ENCODE data around the gene SLF1.

SLF1 gene

DNA sequence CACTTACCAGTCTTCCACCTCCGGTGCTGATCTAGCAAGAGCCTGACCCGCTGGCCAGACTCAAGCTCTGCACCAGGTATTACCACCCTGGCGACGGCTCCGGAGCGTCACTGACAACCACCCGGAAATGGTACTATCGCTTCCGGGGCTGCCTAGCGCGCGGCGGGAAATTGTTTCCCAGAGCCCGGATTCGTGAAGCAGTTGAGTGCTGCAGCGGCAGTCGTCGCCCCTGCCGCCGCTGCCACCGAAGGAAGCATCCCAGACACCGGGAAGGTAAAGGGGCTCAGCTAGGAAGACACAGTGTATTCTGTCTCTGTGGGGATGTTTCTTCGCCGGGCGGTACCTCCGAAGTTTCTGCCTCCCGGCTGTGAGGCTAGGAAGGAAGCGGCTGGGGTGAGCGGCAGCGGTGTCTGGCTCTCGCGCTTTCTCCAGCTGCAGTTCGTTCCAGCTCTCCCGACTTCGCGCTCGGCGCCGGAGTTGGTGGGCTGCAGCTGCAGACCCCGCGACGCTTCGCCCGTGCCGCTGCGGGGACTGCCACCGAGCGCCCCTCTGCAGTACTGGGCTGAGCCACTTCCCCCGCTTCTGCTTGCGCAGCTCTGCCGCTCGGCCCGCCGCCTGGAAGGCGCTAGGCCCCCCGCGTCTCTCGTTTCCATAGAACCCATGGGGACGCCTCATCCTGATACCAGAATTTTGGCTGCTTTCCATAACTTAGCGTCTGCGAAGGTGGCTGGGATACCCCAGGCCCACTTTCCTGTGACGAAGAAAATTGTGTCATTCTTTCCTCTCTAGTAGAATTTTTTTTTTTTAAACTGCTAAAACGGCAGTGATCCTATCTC is at the start of gene SLF1, which contains the start of gene KIAA0825:
TSS of gene SLF1 (plus strand) at position 177 of the 836 bp plus-strand sequence. CDS start 10,142 bp downstream, outside the sequence.
TSS of gene KIAA0825 (minus strand) at position 112 of the 836 bp plus-strand sequence. CDS start 81,478 bp downstream, outside the sequence.
- DNase-seq: peak; percentile 88

DNA sequence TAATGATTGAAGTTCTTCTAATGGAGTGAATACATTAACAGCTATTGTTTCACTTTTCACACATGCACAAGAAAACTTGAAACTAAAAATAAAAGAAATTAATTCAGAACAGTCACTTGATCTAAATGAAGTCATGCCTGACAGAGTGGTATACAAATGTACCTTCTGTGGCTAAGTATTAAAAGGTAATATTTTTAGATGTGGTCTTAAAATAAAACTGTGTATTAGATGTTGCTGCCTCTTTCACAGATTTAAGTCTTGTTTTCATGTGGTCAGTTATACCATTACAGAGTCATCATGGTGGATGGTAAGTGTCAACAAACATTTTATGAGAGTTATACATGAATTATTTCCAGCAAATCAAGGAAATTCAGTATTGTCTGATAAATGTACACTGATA is 47.1 kb upstream of the SLF1 start:
- no peak for DNase-seq

DNA sequence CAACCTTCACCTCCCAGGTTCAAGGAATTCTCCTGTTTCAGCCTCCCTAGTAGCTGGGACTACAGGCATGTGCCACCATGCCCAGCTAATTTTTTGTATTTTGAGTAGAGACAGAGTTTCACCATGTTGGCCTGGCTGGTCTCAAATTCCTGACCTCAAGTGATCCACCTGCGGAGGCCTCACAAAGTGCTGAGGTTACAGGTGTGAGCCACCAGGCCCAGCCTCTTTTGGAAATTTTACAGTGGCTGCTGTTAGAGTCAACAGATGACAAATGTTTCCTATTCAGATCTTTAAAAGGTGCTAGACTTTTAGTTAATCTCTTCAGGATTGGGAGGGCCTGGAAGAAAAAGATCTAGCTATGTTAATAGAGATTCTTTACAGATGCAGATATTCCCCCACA is 45.1 kb upstream of the SLF1 start:
- DNase-seq: peak; percentile 30

DNA sequence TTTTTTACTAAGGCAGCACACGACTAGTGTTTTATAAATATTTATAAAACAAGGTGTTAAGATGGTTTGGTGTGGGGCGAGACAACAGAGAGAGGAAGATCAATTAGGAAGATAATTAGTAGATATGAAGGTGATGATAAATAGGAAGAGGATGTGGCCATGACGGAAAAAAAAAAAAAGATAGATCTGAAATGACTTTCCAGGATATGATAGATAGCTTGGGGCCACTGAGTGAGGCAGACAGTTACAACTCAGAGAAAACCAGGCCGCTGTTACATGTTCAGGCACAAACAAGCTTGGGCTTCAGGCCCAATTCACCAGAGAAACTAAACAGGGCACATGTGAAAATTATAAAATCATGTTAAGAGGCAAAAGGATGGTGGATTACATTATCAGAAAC is 43.3 kb upstream of the SLF1 start:
- DNase-seq: peak; percentile 44

DNA sequence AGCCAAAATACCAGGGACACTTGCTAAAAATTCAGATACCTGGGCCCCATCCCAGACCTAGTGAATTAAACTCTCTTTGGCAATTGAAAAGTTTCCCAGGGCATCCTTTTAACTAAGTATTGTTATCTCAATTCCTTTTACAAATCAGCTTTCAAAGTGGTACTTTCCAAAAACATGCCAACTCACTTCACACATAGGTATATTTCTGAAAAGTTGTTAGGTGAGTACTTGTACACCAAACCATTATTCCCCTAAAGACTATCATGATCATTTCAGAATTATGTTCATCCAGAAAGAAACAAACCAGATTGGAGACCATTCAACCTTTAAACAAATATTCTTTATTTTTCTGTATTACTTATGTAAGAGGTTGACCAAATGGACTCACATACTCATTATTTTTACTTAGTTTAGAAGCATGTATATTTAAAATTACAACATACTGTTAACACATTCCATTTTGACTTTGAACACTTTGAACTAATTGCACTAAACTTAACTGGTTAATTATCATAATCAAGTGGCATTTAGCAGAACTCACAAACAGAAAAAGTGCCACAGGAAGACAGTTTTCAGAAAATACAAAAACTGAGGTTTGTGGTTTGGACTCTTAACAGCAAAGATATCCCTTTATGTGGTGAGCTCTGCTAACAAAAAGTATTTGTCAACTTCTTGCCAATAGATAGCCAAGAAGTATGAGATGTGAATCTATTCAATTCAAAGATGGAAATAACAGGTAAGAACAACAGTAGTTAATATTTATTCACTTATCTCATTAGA is 40.8 kb upstream of the SLF1 start:
- DNase-seq: peak; percentile 69

DNA sequence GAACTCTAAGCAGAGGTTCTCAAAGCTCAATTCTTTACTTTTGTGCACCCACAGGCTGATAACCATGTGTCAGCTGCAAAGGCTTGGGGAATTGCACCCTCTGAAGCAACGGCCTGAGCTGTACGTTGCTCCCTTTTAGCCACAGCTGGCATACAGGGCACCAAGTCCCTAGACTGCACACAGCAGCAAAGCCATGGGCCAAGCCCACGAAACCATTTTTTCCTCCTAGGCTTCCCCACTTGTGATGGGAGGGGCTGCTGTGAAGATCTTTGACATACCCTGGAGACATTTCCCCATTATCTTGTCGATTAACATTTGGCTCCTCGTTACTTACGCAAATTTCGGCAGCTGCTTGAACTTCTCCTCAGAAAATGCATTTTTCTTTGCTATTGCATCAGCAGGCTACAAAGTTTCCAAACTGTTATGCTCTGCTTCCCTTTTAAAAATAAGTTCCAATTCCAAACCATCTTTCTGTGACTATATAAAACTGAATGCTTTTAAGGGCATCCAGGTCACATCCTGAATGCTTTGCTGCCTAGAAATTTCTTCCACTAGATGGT is 23.1 kb upstream of the SLF1 start:
- no peak for DNase-seq

DNA sequence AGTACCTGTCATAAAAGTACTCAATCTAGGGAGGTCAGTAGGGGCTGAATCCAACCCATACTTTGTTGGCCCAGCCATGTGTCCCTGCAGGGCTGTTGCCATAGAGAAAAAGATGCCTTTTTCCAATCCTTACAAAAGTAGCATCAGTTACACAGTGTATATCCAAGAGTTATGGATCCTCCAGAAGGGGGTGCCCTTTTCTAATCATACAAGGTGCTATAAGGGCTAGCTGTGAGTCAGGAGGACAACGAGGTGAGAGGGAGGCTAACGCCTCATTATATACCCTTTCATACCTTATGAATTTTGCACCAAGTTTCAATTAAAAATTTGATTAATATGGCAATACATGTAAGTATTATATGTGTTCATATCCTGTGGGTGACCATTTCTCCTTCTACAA is 4.9 kb upstream of the SLF1 start:
- DNase-seq: peak; percentile 18

DNA sequence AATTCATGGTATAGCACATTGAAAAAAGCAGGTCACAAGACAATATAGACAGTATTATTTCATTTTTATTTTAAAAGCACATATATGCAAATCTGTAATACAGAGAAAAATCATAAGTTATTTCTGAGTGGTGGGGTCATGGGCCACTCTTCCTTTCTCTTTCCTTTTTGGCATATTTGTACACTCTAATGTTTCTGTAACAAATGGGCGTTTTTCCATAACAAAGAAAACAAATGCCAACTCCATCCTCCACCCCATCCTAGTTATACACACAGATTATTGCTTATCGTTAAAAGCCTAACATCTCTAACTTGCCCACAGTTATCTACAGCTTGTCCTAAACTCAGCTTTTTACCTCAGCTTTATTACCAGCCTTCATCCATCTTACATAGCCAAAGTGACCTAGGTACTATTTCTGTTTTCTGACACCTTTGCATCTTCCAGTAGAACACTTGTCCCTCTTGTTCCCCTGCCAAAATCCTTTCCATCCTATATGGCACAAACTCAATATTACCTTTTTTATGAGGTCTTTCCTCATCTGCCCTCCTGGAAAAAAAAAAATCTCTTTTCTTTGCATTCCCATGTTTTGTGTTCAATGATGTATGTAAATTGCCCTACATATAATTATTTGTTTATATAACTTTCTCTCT is 4.2 kb upstream of the SLF1 start:
- DNase-seq: no peak

DNA sequence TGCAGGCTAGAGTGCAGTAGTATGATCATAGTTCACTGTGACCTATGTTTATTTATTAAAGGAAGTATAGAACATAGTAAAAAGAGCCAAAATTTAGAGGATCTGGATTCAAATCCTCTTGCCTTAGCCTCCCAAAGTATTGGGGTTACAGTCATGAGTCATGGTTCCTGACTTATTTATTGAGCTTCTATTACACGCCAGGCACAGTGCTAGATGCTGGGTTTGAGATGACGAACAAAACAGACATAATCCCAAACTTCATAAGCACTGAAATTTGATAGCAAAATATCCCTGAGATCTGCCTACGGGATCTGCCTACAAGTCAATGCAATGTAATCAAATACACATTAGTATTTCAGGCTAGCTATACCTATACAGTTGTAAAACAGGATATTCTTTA is 2.6 kb upstream of the SLF1 start:
- DNase-seq: no peak

DNA sequence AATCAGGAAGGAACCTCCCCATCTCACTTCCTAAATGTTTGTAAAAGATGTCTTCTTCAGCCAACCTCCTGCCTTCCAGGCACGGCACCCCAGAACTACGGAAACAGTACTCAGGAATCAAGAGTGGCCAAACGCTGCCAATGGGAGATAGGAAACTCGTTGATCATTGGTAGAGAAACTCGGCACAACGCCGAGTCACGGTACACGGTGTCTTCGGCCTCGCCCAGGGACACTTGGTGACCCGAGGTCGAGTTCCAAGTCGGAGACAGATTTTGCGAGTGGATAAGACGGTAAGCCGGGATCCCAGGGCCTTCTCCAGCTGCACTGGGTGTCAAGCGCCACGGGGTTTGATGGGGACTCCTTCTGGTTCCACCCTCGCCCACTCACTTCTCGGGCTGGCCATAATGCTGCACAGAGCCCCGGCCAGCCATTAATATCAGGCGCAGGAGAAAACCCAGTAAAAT is 408 bp upstream of the SLF1 start:
- peak; percentile 49 for DNase-seq

DNA sequence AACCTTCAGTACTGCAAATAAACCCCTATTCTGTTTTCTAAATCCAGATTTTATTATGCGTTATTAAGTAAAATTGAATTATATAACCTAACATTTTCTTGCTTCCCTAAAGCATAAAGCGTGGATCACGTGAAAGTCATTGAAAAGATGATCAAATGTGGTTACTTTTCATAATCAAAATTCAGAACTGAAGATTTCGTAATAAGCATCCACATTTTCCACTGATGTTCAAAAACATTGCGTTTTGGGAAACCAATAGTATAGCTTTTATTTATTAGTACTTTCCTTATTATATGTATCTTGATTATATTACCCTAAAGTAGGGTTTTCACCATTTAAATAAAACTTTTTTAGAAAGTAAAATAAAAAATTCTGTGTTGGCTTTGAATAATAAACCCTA is 1.8 kb downstream of the SLF1 start:
- no peak for DNase-seq

DNA sequence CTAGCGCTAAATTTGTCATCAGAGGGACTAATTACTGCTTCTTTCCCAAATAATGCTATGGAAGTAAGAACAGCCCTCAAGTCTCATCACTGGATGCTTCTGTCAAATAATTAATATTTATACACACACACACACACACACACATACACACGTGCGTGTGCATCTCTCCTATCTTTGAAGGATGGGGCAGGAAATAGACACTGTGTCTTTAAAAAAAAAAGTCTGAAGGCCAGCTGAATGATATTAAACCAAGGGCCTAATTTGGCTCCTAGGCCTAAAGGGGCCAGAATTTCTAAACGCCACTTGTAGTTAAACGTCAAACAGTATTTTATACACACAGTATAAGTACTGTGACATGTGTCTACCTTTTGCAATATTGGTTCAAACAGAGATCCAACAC is 3.3 kb downstream of the SLF1 start:
- DNase-seq: peak; percentile 13

DNA sequence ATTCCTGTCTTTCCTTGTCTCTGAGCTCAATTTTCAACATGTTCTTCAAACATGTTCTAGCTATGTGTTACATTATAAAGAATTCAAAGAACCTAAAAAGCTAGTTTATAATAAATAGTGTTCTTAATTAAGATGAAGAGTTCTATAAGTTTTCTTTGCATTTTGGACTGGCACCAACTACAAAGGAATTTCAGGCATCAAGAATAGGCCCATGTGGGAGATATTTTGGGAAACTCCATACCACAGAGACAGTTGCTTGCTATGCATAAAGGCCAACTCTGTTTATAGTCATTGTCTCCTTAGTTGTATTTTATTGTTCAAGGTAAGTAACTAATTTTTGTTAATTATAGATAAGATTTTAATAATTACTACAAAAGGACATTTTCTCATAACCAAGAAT is 4.5 kb downstream of the SLF1 start:
- DNase-seq: no peak

DNA sequence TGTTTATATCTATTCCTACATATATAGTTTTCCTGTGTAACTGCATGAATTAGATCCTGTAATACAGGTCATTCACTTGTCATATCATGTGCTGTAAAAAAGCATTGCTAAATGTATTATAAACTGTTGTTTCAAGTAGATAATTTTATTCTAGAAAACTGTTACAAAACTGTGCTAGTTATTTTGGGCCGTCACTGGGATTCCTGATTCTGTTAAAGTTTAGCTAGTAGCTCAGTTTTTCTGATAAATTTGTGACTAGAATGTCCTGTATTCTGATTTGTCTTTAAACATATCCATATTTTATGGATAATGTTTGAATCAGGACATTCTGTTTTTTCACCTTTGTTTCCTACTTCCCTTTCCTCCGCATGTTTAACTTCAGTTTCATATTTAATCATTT is 5.4 kb downstream of the SLF1 start:
- DNase-seq: no peak

DNA sequence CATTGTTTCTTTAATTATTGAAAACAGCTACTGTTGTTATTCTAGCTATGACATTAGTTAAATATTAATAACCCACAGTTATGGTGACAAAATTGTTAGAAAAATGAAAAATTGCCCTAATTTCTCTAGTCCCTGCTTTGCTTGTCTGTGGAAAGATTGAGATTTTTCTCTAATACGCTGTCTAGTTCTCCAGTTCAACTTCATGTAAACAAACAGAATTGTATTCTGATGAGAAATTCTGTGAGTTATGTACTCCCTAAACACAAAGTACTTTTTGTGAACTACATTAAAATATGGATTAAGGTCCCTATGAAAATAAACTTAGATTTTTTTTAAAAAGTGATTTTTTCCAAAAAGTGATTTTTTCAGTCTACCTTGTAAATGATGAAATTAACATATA is 8.7 kb downstream of the SLF1 start:
- DNase-seq: no peak

DNA sequence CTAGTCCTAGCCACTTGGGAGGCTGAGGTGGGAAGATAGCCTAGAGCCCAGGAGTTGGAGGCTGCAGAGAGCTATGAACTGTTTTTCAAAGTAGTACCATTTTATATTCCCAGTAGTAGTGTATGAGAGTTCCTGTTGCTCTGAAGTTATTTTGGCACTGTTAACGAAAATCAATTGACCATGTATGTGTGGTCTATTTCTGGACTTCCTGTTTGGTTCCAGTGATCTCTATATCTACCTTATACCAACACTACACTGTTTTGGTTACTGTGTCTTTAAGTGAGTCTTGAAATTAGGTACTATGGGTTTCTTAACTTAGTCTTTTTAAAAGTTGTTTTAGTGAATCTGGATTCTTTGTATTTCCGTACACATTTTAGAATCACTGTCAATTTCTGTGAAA is 13.6 kb downstream of the SLF1 start:
- DNase-seq: no peak

DNA sequence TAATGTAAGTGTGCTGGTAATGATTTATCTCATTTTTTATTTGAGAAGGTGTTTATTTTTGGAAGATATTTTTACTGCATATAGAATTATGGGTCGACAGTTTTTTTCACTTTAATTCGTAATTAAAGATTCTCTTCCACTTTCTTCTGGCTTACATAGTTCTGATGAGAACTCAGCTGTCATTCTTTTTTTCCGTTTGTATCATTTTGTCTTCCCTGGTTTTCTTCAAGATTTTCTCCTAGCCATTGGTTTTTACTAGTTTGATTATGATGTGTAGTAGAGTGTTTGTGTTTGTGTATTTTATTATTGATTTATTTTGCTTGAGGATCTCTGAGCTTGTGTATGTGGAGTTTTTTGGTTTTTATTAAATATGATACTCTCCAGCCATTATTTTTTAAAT is 21.7 kb downstream of the SLF1 start:
- DNase-seq: no peak

DNA sequence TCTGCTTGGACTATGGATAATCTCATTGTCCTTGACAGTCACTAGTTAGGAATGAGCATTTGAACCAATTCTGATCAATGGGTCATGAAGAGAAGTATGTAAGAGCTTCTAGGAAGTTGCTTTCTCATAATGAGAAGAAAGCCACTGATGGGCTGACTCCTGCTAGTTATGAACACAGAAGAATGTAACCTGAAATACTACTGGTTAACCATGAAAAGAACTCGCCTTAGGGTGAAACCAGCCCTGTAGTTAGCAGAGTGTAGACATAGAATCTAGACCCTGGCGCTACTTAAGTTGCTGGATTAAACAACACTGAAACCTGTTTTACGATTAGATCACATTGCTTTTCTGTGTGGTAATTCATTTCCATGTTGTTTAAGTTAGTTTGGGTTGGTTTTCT is 26.6 kb downstream of the SLF1 start:
- DNase-seq: no peak

DNA sequence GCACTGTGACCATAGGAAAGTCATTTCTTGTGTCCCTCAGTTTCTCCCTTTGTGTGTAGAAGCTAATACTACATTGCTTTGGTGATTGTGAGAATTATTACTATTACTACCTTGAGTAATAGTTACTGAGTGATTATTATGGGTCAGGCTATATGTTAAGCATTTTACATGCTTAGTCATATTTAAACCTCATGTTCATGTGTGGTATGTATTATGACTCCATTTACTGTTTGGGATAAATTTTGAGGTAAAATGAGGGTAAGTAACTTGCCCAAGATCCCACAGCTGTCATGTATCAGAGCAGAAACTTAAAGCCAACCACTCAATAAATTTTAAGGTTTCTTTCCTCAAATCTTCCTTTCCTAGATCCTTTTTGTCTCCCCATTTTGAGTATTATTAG is 28.3 kb downstream of the SLF1 start:
- DNase-seq: no peak

DNA sequence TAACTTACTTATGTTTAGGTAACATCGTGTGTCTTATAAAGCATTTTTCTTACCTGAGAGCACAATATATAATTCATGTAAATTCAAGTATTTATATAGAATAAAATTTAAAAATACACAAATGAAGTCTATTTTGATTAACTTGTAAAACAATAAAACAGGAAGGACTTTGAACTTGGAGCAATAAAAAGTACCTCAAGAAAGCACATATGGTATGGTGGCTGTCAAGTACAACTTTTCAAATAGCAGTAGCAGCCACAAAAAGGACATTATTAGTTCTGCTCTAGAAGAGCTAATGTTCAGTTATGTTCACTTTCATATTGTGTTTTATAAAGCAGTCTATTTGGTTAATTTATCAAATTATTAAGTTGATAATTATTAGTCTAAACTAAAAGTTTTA is 31.4 kb downstream of the SLF1 start:
- DNase-seq: no peak

DNA sequence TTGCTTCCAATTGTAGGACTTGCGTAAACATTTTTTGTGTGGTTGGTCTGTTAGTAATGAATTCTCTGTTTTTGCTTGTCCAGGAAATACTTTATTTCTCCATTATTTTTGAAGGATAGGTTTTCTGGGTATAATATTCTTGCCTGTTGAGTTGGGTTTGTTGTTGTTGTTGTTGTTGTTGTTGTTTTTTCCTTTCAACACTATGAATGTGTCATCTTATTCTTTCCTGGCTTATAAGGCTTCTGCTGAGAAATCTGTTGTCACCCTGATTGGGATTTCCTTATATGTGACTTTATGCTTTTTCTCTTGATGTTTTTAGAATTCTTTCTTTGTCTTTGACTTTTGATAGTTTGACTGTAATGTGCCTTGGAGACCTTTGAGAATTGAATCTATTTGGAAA is 39.8 kb downstream of the SLF1 start:
- DNase-seq: no peak

DNA sequence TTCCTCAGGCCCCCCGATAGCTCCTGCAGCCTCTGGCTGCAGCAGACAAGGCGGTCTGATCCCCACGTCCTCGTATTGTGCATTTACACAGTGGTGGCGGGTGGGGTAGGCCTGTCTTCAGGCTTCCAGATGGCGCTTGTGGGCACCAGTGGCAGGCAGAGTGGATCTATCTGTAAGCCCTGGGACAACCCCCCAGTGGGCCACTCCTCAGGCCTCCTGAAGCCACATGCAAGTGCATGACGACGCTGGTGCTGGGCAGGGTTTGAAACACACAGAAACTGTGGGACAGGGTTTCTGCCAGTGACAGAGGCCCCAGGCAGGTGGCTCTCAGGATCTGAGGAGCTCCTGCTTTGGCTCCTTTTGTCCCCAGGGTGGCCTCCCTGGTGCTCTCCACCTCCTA is 42.0 kb downstream of the SLF1 start:
- DNase-seq: no peak

DNA sequence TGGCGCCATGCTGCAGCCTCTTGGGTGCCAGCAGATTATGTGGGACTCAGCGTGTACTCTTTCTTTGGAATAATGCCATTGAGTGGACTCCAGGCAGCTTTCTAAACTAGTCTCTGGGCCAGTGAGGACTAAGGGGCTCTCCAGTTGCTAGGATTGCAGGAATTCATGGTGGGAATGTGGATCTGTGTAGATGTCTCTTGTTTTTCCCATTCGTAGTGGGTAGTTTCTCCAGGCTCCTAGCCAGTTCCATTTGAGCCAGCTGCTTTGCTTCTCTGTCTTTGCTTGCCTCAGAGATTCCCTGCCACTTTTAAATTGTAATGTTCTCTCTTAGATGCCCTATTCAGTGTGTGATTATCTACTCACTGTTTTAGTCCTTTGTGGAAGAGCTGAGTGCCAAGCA is 42.6 kb downstream of the SLF1 start:
- DNase-seq: no peak

All from CD4-positive, alpha-beta T cell treated with Interleukin-17A for 1 hour (primary cell).